ENCODE results near the gene MRPL1.

- TF ChIP-seq CTCF (tag by site-specific recombination; IDR thresholded peaks at IDR 0.05) (no peak), ZNF175 (tag by site-specific recombination; IDR thresholded peaks at IDR 0.05) (no peak), YY1 (tag by site-specific recombination; IDR thresholded peaks at IDR 0.05) (no peak), ZNF214 (tag by site-specific recombination; IDR thresholded peaks at IDR 0.05; ENCODE audit: borderline replicate concordance) (no peak), ZNF157 (tag by site-specific recombination; IDR thresholded peaks at IDR 0.05) (no peak), KLF8 (tag by site-specific recombination; IDR thresholded peaks at IDR 0.05) (no peak), ZIC2 (tag by site-specific recombination; IDR thresholded peaks at IDR 0.05) (no peak), ZNF785 (tag by site-specific recombination; IDR thresholded peaks at IDR 0.05) (no peak), PRDM1 (tag by site-specific recombination; IDR thresholded peaks at IDR 0.05) (no peak), ZNF274 (IDR thresholded peaks at IDR 0.05; ENCODE audit: low read length) (no peak), ZNF274 (tag by site-specific recombination; IDR thresholded peaks at IDR 0.05; ENCODE audit: borderline replicate concordance) (no peak)
Measured at GRCh38 chr4:77877167-77877566, 14.5 kb downstream of the MRPL1 start.
